ENCODE data around the gene WNT5A.

GRCh38 chr3:55439657-55440056 lies 47.4 kb downstream of the WNT5A start:
- TF ChIP-seq ZNF37A (tag by site-specific recombination; IDR thresholded peaks at IDR 0.05), result no peak
- TF ChIP-seq ZNF350 (tag by site-specific recombination; IDR thresholded peaks at IDR 0.05), result no peak
- TF ChIP-seq CTCF (tag by site-specific recombination; IDR thresholded peaks at IDR 0.05), result no peak

Measured in HEK293 (cell line).